Activated T-cell treated with anti-CD3 and anti-CD28 coated beads, Interleukin-2, amount 50 U/mL, for 24 hours (primary cell): Measurements from ENCODE around the gene RYR2.

Experiments used
- DNase-seq: peaks from one replicate; pipeline ENCODE4 v3.0.0-alpha.2; 2020
- H3K27ac Mint-ChIP-seq: 2 replicates; pipeline ENCODE4 v1.8.0; 2020; ENCODE audit warnings: mild to moderate bottlenecking, mixed read lengths
- H3K27me3 Mint-ChIP-seq: 2 replicates; pipeline ENCODE4 v1.8.0; 2020; ENCODE audit warnings: mixed read lengths
- H3K36me3 Mint-ChIP-seq: 2 replicates; pipeline ENCODE4 v1.8.0; 2020; ENCODE audit warnings: low read depth, mixed read lengths
- H3K4me1 Mint-ChIP-seq: 2 replicates; pipeline ENCODE4 v1.8.0; 2020; ENCODE audit warnings: low read depth, mixed read lengths
- H3K4me3 Mint-ChIP-seq: 2 replicates; pipeline ENCODE4 v1.8.0; 2020; ENCODE audit warnings: mild to moderate bottlenecking, moderate library complexity, mixed read lengths
- H3K9me3 Mint-ChIP-seq: 2 replicates; pipeline ENCODE4 v1.8.0; 2020; ENCODE audit warnings: mixed read lengths

The RYR2 gene

GRCh38 chr1:237201155-237201554 lies 159.2 kb downstream of the RYR2 start:
- Mint-ChIP-seq H3K9me3 (no peaks in the 10 kb centered on the region), H3K4me1 (no peaks in the 10 kb centered on the region), H3K36me3 (no peaks in the 10 kb centered on the region), H3K4me3 (no peak overlapping the region), H3K27me3 (no peaks in the 10 kb centered on the region), H3K27ac (no peak overlapping the region)
- no peak for DNase-seq

GRCh38 chr1:237204841-237205240 lies 162.9 kb downstream of the RYR2 start:
- no peaks in the 10 kb centered on the region for H3K9me3 Mint-ChIP-seq
- H3K36me3 Mint-ChIP-seq: no peaks in the 10 kb centered on the region
- no peak overlapping the region for H3K27ac Mint-ChIP-seq
- no peak for DNase-seq
- H3K27me3 Mint-ChIP-seq: no peaks in the 10 kb centered on the region
- no peaks in the 10 kb centered on the region for H3K4me1 Mint-ChIP-seq
- H3K4me3 Mint-ChIP-seq: no peak overlapping the region

GRCh38 chr1:237205400-237206064 lies 163.5 kb downstream of the RYR2 start:
- Mint-ChIP-seq H3K27ac (no peak overlapping the region), H3K4me1 (no peaks in the 10 kb centered on the region), H3K4me3 (no peak overlapping the region), H3K9me3 (no peaks in the 10 kb centered on the region), H3K36me3 (no peaks in the 10 kb centered on the region), H3K27me3 (no peaks in the 10 kb centered on the region)
- DNase-seq: no peak

GRCh38 chr1:237206065-237206414 lies 164.1 kb downstream of the RYR2 start:
- no peaks in the 10 kb centered on the region for H3K36me3 Mint-ChIP-seq
- no peak overlapping the region for H3K4me3 Mint-ChIP-seq
- H3K27ac Mint-ChIP-seq: no peak overlapping the region
- no peak for DNase-seq
- no peaks in the 10 kb centered on the region for H3K27me3 Mint-ChIP-seq
- H3K9me3 Mint-ChIP-seq: no peaks in the 10 kb centered on the region
- no peaks in the 10 kb centered on the region for H3K4me1 Mint-ChIP-seq

- no peak overlapping the region for H3K4me3 Mint-ChIP-seq
- no peak overlapping the region for H3K27ac Mint-ChIP-seq
- no peaks in the 10 kb centered on the region for H3K36me3 Mint-ChIP-seq
- no peaks in the 10 kb centered on the region for H3K4me1 Mint-ChIP-seq
- DNase-seq: no peak
- no peaks in the 10 kb centered on the region for H3K9me3 Mint-ChIP-seq
- H3K27me3 Mint-ChIP-seq: no peaks in the 10 kb centered on the region
These were observed 169.0 kb downstream of the RYR2 start for GRCh38 chr1:237211031-237211430.

DNA sequence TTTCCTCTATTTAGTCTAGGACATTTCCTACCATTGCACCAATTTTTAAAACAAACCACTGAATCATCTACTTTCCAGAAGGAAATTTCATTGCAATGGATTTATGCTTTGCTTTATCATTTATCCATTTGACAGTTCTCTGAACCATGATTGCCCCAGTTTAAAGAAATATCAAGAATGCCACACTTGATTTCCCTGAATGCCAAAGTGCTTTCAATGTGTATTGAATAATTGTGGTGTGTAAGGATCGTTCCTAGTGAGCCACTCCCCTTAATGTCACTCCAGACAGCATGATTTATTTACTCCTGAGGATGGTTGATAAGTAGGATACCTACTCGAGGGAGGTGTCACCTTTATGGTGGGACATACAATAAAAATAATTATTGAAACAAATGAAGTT lies 169.6 kb downstream of the RYR2 start:
- no peaks in the 10 kb centered on the region for H3K36me3 Mint-ChIP-seq
- H3K4me3 Mint-ChIP-seq: no peak overlapping the region
- H3K9me3 Mint-ChIP-seq: no peaks in the 10 kb centered on the region
- no peak for DNase-seq
- no peaks in the 10 kb centered on the region for H3K4me1 Mint-ChIP-seq
- no peaks in the 10 kb centered on the region for H3K27me3 Mint-ChIP-seq
- H3K27ac Mint-ChIP-seq: no peak overlapping the region

GRCh38 chr1:237219751-237220642 lies 178.0 kb downstream of the RYR2 start:
- Mint-ChIP-seq H3K4me1 (no peaks in the 10 kb centered on the region), H3K36me3 (no peaks in the 10 kb centered on the region), H3K27me3 (peaks cover 7% of the 10 kb centered on the region), H3K9me3 (no peaks in the 10 kb centered on the region), H3K27ac (no peak overlapping the region), H3K4me3 (no peak overlapping the region)
- DNase-seq: no peak

DNA sequence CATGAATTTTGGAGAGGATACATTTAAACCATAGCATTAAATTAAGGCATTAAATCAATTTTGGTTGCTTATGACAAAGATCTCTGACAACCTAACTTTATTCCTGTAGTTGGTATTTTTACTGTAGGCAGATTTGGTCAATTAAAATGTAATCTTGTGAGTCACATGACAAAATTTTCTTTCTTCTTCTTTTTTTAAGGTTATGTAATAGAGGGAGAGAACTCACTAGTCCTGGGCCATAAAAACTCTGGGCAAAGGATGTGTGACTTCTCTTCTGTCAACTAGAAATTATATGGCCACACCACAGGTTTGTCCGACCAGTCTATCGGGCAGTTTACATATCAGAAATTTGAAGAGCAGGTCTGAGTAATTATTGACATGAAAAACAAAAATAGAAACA lies 181.4 kb downstream of the RYR2 start:
- Mint-ChIP-seq H3K4me3 (no peak overlapping the region), H3K4me1 (no peaks in the 10 kb centered on the region), H3K27ac (no peak overlapping the region), H3K9me3 (no peaks in the 10 kb centered on the region), H3K36me3 (no peaks in the 10 kb centered on the region), H3K27me3 (peaks cover 7% of the 10 kb centered on the region)
- DNase-seq: no peak

DNA sequence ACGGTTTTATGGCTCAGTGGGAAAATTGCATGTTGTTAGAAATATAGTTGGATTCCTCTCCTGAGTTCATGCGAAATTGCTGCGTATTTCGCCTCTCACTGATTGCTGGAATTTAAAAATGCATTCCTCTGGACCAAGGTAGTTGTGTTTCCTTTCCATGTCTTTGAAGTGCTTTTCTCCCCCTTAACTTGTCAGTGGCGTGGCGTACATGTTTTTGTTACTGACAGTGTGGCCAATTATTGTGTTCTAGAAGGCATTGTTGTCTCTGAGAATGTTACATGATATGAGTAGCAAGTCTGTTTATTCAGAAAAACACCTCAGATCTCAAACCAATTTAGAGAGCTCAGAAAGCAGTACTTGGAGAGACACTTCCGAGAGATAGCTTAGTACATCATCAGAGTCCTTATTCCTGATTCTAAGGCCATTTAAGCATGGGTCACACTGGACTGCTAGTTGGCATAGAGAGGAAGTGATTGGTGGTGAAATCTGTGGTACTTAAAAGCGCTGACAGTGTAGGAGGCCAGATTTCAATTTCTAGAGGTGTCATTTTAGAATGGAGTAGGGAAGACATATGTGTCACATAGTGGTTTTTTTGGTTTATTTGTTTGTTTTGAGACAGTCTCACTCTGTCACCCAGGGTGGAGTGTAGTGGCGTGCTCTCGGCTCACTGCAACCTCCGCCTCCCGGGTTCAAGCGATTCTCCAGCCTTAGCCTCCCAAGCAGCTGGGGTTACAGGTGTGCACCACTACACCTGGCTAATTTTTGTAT lies 184.4 kb downstream of the RYR2 start:
- H3K27me3 Mint-ChIP-seq: peaks cover 7% of the 10 kb centered on the region
- no peak overlapping the region for H3K27ac Mint-ChIP-seq
- H3K9me3 Mint-ChIP-seq: no peaks in the 10 kb centered on the region
- no peaks in the 10 kb centered on the region for H3K36me3 Mint-ChIP-seq
- no peaks in the 10 kb centered on the region for H3K4me1 Mint-ChIP-seq
- H3K4me3 Mint-ChIP-seq: no peak overlapping the region
- DNase-seq: no peak

GRCh38 chr1:237227476-237227875 lies 185.5 kb downstream of the RYR2 start:
- H3K9me3 Mint-ChIP-seq: no peaks in the 10 kb centered on the region
- peaks cover 4% of the 10 kb centered on the region for H3K27me3 Mint-ChIP-seq
- H3K36me3 Mint-ChIP-seq: no peaks in the 10 kb centered on the region
- no peak for DNase-seq
- H3K27ac Mint-ChIP-seq: no peak overlapping the region
- H3K4me3 Mint-ChIP-seq: no peak overlapping the region
- H3K4me1 Mint-ChIP-seq: no peaks in the 10 kb centered on the region

DNA sequence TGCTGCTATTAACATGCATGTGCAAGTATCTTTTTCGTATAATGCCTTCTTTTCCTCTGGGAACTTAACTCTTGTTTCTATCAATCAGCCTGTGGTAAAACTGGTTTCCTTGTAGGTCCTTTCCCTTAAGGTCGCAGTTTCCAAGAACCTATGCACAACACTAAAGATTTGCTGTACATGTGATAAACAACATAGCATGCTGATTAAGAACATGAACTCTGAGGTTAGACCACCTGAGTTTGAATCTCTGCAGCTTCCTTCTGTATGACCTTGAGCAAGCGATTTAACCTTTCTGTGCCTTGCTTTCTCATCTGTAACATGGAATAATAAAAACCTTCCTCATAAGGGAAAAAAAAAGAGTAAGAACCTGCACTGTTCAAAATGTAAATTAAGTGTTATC lies 186.4 kb downstream of the RYR2 start:
- Mint-ChIP-seq H3K4me3 (no peak overlapping the region), H3K27ac (no peak overlapping the region), H3K4me1 (no peaks in the 10 kb centered on the region), H3K36me3 (no peaks in the 10 kb centered on the region), H3K9me3 (no peaks in the 10 kb centered on the region), H3K27me3 (peaks cover 4% of the 10 kb centered on the region)
- DNase-seq: no peak

GRCh38 chr1:237229333-237229732 lies 187.3 kb downstream of the RYR2 start:
- Mint-ChIP-seq H3K4me3 (no peak overlapping the region), H3K27ac (no peak overlapping the region), H3K36me3 (no peaks in the 10 kb centered on the region), H3K9me3 (no peaks in the 10 kb centered on the region), H3K4me1 (no peaks in the 10 kb centered on the region), H3K27me3 (peaks cover 7% of the 10 kb centered on the region)
- no peak for DNase-seq

GRCh38 chr1:237232501-237232900 lies 190.5 kb downstream of the RYR2 start:
- Mint-ChIP-seq H3K27ac (no peak overlapping the region), H3K9me3 (no peaks in the 10 kb centered on the region), H3K36me3 (no peaks in the 10 kb centered on the region), H3K4me3 (no peak overlapping the region), H3K27me3 (peaks cover 14% of the 10 kb centered on the region), H3K4me1 (no peaks in the 10 kb centered on the region)
- DNase-seq: no peak

DNA sequence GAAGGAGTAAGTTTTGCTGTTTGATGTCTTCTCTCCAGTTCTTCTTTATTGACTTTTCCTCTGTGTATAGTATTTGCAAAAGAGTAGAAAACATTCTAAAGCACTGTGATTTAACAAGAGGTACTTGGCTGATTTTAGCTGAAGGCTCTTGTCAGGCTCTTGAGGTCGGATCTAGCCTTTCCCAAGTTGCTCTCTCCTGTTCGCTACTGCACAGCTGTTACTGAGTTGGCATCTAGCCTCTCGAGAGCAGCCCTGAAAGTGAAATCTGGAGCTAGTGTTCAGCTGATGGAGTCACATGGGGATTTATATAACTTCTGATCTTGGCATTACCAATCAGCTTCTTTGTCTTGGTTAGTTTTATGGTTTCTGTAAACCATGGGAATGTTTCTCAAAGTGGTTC lies 193.1 kb downstream of the RYR2 start:
- Mint-ChIP-seq H3K27me3 (peaks cover 10% of the 10 kb centered on the region), H3K9me3 (no peaks in the 10 kb centered on the region), H3K27ac (no peak overlapping the region), H3K36me3 (no peaks in the 10 kb centered on the region), H3K4me3 (no peak overlapping the region), H3K4me1 (no peaks in the 10 kb centered on the region)
- no peak for DNase-seq

DNA sequence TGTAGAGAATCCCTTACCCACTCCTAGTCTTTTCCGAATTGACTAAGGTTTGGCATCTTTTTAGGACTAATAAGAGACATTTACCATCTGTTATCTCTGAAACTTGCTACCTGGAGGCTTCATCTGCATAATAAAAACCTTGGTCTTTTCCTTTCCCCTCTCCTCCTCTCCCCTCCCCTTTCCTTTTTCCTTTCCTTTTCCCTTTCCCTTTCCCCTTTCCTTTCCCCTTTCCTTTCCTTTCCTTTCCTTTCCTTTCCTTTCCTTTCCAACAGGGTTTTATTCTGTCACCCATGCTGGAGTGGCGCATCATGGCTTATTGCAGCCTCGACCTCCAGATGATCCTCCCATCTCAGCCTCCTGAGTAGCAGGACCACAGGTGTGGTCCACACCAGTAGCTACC lies 195.7 kb downstream of the RYR2 start:
- H3K4me3 Mint-ChIP-seq: no peak overlapping the region
- peaks cover 10% of the 10 kb centered on the region for H3K27me3 Mint-ChIP-seq
- no peak overlapping the region for H3K27ac Mint-ChIP-seq
- H3K9me3 Mint-ChIP-seq: no peaks in the 10 kb centered on the region
- no peak for DNase-seq
- H3K36me3 Mint-ChIP-seq: no peaks in the 10 kb centered on the region
- H3K4me1 Mint-ChIP-seq: no peaks in the 10 kb centered on the region
